ENCODE results near the gene NAT9.

Gene NAT9

GRCh38 chr17:74779948-74780400 is 3.8 kb upstream of the NAT9 start:
- DNase-seq (ENCODE audit: low spot score): no peak

DNA sequence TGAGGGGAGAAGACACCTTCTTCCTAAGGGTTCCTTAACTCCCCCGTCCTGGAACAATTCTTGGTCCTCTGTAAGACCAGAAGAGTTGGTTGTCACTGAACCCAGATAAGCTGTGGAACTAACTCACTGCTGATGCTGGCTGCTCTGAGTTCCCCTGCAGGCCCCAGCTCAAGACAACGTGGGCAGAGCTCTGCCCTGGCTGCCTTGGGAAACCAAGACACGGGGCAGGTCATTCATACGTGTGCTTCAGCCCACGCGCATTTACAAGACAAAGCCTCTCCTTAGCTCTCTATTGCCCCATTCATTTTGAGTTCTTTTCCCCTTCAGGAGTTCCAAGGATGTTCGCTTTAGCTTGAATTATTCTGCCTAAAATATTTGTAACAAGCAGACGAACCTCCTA is 3.4 kb upstream of the NAT9 start:
- DNase-seq (ENCODE audit: low spot score): no peak

DNA sequence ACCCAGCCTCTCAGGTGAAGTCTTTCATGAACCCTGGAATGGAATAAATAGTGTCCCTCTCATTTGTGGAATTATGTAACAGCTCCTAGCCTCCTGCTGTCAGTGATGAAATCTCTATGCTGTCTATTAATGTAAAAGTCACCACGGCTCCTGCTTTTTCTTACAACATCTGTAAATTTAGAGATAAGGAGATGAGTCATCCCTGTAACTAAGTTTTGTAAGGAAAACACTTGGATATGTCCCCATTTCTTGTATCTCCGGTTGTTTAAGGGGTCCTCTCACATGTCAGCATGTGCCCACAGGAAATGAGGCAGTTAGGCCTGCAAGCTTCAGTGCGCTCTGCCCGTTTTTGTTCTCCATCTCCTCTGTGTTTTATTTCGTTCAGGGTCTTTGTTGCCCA is 2.8 kb upstream of the NAT9 start:
- no peak for DNase-seq (ENCODE audit: low spot score)

DNA sequence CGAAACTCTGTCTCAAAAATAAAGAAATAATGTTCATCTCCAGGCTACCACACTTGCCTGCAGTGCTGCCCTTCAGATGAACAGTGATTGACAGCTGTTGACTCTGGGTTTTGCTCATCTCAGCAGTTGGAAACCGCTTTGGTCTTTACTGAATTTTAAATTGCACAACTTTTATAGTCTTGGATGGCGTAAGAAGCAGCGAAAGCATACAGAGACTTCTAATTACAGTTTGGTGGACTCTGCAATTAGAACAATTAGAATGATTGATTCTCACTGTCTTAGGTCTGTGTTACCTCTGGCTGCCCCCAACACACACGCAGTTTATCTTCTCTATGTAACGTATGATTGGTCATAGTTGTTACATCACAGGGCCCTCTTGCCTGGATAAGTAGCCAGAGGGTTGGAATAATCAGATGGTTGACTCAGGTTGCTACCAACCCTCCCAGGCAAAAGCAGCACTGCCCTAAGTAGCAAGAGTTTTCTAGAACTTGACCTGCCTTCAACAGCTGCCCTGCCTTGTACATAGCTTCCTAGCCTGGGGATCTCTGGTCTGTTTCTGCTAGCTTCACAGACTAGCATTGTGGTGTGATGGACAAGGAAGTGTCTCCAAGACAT is 1.9 kb upstream of the NAT9 start:
- DNase-seq (ENCODE audit: low spot score): no peak

- no peak for DNase-seq (ENCODE audit: low spot score)
Measured at GRCh38 chr17:74776990-74777389, 845 bp upstream of the NAT9 start.

GRCh38 chr17:74775409-74776043 is 619 bp downstream of the NAT9 start:
- no peak for DNase-seq (ENCODE audit: low spot score)

DNA sequence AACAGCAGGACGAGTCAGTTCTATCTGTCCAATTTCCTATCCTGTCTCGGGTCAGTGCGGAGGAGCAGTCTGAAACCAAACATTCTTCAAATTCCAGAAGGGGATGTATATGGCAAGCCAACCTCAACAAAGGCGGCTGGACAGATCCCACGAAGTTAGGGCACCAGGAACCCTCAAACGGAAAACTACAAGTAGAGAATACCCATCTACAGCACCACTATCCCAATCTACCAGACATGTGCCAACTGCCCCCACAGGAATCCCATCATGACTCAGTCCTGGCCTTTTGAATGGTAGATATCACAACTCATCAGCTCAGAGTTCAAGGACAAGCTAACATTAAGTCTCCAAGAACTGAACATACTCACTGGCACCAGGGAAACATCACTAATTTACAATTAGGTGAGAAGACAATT is 2.3 kb downstream of the NAT9 start:
- peak; percentile 50 for DNase-seq (ENCODE audit: low spot score)

DNA sequence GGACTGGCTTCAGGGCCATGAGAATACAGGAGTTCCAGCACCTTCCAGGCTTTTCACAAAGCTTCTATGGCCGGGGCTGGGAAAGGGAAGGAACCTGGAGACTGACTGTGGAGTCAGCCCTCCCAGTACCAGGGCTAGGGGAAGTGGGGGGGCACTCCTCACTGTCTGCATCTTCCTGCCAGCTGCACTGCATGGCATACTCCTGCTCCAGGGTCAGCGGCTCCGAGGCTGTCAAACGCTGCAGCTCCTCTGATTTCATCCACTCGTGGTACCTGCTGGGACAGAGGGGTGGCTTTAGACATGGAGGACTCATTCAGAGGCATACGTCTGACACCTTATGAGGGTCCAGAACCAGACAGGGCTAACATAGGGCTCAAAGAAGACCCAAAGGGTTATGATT is 2.7 kb downstream of the NAT9 start:
- DNase-seq (ENCODE audit: low spot score): no peak

GRCh38 chr17:74772053-74772452 is 4.1 kb downstream of the NAT9 start:
- DNase-seq (ENCODE audit: low spot score): no peak

DNA sequence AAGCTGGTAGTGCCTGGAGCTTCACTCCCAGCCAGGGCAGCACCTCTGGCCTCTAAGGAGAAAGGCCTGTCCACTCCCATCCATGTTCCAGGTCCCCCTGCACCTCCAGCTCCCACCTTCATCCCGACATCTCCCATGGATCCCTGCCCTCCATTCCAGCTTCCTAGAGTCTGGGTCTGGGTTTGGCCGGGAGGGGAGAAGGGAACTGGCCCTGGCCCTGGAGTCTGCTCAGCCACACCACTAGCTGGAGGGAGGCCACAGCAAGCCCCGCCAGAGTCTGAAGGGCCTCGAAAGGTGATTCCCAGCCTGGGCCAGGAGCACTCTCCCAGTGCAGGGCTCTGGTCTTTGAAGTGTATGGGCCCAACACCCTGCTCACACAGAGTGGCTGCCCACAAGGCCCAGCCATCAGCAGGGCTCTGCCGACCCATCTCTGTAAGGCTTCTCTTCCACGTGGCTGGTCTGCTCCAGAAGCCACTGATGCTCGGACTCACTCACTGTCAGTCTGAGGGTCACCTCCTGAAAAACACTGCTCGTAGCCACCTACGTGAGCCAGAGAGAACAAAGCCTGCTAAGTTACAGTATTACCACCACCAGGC is 4.7 kb downstream of the NAT9 start:
- no peak for DNase-seq (ENCODE audit: low spot score)

- peak; percentile 64 for DNase-seq (ENCODE audit: low spot score)
Measured at GRCh38 chr17:74770498-74771318, 5.4 kb downstream of the NAT9 start.

GRCh38 chr17:74769856-74770497 is 6.2 kb downstream of the NAT9 start:
- no peak for DNase-seq (ENCODE audit: low spot score)

DNA sequence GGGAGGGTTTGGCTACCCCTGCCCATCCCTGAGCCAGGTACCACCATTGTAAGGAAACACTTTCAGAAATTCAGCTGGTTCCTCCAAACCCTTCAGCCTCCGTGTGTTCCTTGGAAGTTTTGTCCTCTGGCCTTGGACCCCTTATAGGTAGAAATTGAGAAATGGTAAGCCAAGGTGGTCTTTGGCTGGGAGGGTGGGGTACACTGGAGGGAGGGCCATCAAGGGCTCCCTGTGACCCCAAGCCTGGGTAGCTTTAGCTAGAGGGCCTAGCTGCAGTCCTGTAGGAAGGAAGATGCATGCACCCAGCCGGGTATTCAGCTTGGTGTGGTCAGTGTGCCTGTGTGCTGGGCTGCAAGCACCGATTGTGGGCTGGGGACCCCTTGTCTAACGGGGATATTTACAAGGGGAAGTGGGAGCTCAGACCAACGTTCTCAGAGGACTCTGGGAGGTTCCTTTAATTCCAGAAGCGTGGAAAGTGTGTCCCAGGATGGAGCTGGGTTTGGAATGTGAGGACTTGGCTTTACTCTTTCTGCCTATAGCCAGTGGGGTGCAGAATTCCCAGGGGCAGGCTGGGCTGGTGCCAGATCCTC is 6.8 kb downstream of the NAT9 start:
- DNase-seq (ENCODE audit: low spot score): no peak

GRCh38 chr17:74768763-74769114 is 7.4 kb downstream of the NAT9 start:
- no peak for DNase-seq (ENCODE audit: low spot score)

DNA sequence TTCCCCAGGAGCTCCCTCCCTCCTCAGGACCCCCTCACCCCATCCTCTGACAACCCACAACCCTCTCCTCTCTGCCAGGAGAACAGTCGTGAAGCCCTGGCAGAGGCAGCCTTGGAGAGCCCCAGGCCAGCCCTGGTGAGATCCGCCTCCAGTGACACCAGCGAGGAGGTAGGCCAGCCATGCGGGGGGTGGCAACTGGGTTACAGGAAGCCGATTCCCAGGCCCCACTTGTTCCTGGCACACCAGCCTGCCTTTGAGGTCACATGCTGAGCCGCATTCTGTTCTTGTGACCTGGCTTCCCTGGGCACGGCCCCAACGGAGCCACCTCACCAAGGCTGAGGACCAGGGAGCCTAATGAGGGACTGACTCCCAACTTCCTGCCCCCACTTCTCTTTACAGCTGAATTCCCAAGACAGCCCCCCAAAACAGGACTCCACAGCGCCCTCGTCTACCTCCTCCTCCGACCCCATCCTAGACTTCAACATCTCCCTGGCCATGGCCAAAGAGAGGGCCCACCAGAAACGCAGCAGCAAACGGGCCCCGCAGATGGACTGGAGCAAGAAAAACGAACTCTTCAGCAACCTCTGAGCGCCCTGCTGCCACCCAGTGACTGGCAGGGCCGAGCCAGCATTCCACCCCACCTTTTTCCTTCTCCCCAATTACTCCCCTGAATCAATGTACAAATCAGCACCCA is 7.9 kb downstream of the NAT9 start:
- peak; percentile 89 for DNase-seq (ENCODE audit: low spot score)

GRCh38 chr17:74767111-74767516 is 9.0 kb downstream of the NAT9 start:
- no peak for DNase-seq (ENCODE audit: low spot score)

- no peak for DNase-seq (ENCODE audit: low spot score)
Measured at GRCh38 chr17:74766413-74766812, 9.7 kb downstream of the NAT9 start.

DNA sequence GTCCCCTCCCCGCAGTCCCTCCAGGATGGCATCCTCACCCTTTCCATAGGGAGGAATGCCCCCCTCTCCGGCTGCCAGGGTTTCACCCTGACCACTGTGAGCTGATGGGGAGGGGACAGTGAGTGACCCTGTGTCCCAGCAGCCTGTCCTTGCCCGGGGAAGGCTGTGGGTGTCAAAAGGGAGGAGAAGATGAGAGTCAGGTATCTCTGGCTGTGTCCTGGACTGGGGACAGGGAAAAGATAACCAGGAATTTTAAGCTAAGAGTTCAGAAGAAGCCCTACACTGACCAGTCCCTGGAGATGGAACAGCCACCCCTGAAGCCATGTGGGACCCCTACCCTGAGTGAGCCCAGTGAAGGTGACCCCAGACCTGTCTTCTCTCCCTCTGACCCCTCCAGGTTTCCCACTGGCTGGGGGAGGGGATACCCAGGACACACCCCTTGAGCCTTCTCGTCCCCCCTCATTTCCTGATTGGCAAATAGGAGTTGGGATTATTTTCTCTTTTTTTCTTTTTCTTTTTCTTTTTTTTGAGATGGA is 11.3 kb downstream of the NAT9 start:
- DNase-seq (ENCODE audit: low spot score): no peak

DNA sequence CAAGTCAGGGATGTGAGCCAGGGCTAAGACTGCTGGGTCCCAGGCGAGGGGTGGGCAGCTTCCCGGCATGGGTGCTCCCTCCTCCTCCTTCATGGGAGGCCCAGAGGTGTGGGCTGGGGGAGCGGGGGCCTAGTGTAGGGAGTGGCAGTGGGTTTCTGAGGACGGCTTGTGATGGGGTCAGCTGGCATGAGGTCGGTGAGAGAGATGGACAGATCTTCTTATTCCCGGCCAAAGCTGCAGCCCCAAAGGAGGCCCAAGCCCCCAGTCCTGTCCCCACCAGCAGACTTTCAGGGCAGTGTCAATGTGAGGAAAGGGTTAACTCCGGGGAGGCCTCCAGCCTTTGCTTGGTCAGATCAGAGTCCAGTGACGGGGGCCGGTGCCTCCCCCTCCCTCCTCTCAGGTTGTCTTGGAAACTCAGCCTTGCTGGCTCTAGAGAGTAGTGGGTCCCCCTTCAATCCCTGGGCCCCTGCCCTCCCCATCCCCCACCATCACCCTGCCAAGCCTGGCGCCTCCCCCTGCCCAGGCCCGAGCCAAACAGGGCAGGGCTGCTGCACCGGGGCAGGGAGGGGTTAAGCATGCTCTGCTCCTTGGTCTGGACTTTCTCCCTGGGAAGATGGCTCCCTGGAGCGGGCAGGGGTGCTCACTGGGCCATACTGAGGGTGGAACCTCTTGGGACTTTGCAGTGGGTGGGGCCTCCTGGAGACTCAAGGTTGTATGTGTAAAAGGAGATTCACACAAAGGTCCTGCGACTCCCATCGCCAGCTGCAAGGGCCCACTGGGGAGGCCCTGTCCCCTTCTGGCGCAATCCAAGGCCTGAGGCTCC is 12.4 kb downstream of the NAT9 start:
- no peak for DNase-seq (ENCODE audit: low spot score)

DNA sequence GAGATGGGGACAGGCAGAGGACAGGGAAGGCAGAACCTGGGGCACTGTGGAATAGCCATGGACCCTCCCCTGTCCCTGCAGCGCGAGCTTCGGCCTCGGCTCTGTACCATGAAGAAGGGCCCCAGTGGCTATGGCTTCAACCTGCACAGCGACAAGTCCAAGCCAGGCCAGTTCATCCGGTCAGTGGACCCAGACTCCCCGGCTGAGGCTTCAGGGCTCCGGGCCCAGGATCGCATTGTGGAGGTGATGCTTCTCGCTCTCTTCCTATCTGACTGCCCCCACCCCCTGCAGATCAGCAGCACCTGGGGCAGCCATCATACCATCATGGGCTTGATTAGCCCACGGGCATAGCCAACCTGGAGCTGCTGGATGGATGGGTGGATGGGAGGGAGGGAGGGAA is 14.2 kb downstream of the NAT9 start:
- no peak for DNase-seq (ENCODE audit: low spot score)
